DOHH2 (cell line): ENCODE measurements around the gene SOD2.

Experiments
- EZH2phosphoT487 ChIP-seq: fragments of 200-600 bp; sonication (generic); IDR thresholded peaks from 2 replicates; pipeline ENCODE4 v1.6.1; 2017; ENCODE audit warnings: borderline replicate concordance, mild to moderate bottlenecking, antibody characterized with exemption, low read length, moderate library complexity, mixed read lengths
- TF ChIP-seq, protein P1 (sequence below): fragments of 200-600 bp; sonication (generic); IDR thresholded peaks from one replicate; pipeline ENCODE4 v1.5.1; 2014; ENCODE audit warnings: antibody characterized with exemption, mild to moderate bottlenecking, low read depth, low read length; ENCODE audit not compliant: poor library complexity, severe bottlenecking

GRCh38 chr6:159716247-159717096 is 23.4 kb upstream of the SOD2 start:
- TF ChIP-seq, protein P1, sequence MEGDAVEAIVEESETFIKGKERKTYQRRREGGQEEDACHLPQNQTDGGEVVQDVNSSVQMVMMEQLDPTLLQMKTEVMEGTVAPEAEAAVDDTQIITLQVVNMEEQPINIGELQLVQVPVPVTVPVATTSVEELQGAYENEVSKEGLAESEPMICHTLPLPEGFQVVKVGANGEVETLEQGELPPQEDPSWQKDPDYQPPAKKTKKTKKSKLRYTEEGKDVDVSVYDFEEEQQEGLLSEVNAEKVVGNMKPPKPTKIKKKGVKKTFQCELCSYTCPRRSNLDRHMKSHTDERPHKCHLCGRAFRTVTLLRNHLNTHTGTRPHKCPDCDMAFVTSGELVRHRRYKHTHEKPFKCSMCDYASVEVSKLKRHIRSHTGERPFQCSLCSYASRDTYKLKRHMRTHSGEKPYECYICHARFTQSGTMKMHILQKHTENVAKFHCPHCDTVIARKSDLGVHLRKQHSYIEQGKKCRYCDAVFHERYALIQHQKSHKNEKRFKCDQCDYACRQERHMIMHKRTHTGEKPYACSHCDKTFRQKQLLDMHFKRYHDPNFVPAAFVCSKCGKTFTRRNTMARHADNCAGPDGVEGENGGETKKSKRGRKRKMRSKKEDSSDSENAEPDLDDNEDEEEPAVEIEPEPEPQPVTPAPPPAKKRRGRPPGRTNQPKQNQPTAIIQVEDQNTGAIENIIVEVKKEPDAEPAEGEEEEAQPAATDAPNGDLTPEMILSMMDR = no peak
- no peak for TF ChIP-seq EZH2phosphoT487
